Uterus (tissue), 2 donors: Measurements from ENCODE around the gene CARS1.

Experiments used
- POLR2A ChIP-seq, 2 donors: fragments of 450-650 bp; IDR thresholded peaks; one replicate each; pipeline ENCODE4 v1.6.1; 2016; ENCODE audit warnings: antibody characterized with exemption in 2 of 2, mild to moderate bottlenecking in 1 of 2, moderate library complexity in 1 of 2
- TF ChIP-seq, protein P1 (sequence below), 4 experiments: fragments of 200-600 bp in 2 of 4; fragments of 450-650 bp in 2 of 4; sonication (generic) in 2 of 4; IDR thresholded peaks; one replicate each; pipeline ENCODE4 v1.5.1; 2016 to 2019; ENCODE audit warnings: antibody characterized with exemption in 4 of 4, mild to moderate bottlenecking in 2 of 4, moderate library complexity in 1 of 4

GRCh38 chr11:3081386-3081751, 24.1 kb upstream of the CARS1 start:
- TF ChIP-seq, protein P1, sequence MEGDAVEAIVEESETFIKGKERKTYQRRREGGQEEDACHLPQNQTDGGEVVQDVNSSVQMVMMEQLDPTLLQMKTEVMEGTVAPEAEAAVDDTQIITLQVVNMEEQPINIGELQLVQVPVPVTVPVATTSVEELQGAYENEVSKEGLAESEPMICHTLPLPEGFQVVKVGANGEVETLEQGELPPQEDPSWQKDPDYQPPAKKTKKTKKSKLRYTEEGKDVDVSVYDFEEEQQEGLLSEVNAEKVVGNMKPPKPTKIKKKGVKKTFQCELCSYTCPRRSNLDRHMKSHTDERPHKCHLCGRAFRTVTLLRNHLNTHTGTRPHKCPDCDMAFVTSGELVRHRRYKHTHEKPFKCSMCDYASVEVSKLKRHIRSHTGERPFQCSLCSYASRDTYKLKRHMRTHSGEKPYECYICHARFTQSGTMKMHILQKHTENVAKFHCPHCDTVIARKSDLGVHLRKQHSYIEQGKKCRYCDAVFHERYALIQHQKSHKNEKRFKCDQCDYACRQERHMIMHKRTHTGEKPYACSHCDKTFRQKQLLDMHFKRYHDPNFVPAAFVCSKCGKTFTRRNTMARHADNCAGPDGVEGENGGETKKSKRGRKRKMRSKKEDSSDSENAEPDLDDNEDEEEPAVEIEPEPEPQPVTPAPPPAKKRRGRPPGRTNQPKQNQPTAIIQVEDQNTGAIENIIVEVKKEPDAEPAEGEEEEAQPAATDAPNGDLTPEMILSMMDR (IDR thresholded peaks at IDR 0.05), result no peak
- no peak for TF ChIP-seq POLR2A (IDR thresholded peaks at IDR 0.05)
